ENCODE results near the gene AGBL1.

GRCh38 chr15:86634146-86634545 lies 554.5 kb downstream of the AGBL1 start:
- TF ChIP-seq CTCF (conservative IDR thresholded peaks at IDR 0.05; ENCODE audit: low read depth, low read length): no peak
- no peak for TF ChIP-seq EZH2 (IDR thresholded peaks at IDR 0.05; ENCODE audit: borderline replicate concordance, low read depth, low read length, poor library complexity, severe bottlenecking)
